ENCODE measurements around the gene ELOVL6. TPM values are rescaled to one million over a fixed set of nuclear protein-coding genes. Genes with fewer than 3 reads are reported as not detected.
"Not testable (repeated sequence)": the region's sequence is repeated elsewhere in the genome, so short reads cannot be mapped to it uniquely, and the experiment has no call there.

Gene ELOVL6
- total and polyA plus RNA-seq, 9 of the 15 experiments (the other 6 are each of a cell fraction or from before 2014, with no cell fraction given): 18.3 to 82.6 (median 46.0) TPM

GRCh38 chr4:110078148-110078547 lies 120.3 kb downstream of the ELOVL6 start:
- WGBS (ENCODE audit: insufficient coverage, low coverage, missing lambda C conversion rate): 83% methylated on average over 2 of the region's 2 CpGs
- H4K20me1 ChIP-seq (replicated peaks; ENCODE audit: control insufficient read depth, insufficient read depth, low read length); FAIRE-seq; H3K9me1 ChIP-seq (ENCODE audit: control insufficient read depth, insufficient read depth, low read length); ATAC-seq; H3K9ac ChIP-seq (ENCODE audit: insufficient read depth in 1 of 2, low read depth in 2 of 2, low read length in 2 of 2); in situ Hi-C loops (cut with MboI); H2AFZ ChIP-seq (ENCODE audit: low read depth, low read length); H3K4me1 ChIP-seq (replicated peaks in 1 of 2; ENCODE audit: control insufficient read depth in 2 of 2, insufficient read depth in 2 of 2, low read length in 2 of 2); DNase-seq (ENCODE audit: extremely low read depth in 1 of 4, low spot score in 3 of 4); H3K27ac ChIP-seq (ENCODE audit: extremely low read depth, low read depth, low read length); H3K9me3 ChIP-seq (replicated peaks; ENCODE audit: control insufficient read depth, insufficient read depth, low read depth, low read length); H3K4me3 ChIP-seq; H3K4me2 ChIP-seq (ENCODE audit: insufficient read depth, low read length); CTCF ChIA-PET (ENCODE audit: low intra/inter-chr PET ratio); BruUV-seq (replicated peaks); intact Hi-C loops (cut with micrococcal nuclease); H3K27me3 ChIP-seq (ENCODE audit: control insufficient read depth in 2 of 2, insufficient read depth in 2 of 2, low read length in 2 of 2); POLR2A ChIA-PET: not testable (repeated sequence)
- peaks cover 22% of the 10 kb centered on the region; the same call in 2 of the 3 replicates for H3K36me3 ChIP-seq (ENCODE audit: control insufficient read depth, insufficient read depth, low read length)
- H3K79me2 ChIP-seq (ENCODE audit: control insufficient read depth, insufficient read depth, low read length): peaks cover 31% of the 10 kb centered on the region
- TF ChIP-seq TRIM24 (IDR thresholded peaks at IDR 0.05) (peak in 1 of 2 experiments; percentile 21; a peak in 1 of 4 replicates), TRIM28 (IDR thresholded peaks at IDR 0.05) (peak; percentile 73; the same call in 1 of the 2 replicates)

DNA sequence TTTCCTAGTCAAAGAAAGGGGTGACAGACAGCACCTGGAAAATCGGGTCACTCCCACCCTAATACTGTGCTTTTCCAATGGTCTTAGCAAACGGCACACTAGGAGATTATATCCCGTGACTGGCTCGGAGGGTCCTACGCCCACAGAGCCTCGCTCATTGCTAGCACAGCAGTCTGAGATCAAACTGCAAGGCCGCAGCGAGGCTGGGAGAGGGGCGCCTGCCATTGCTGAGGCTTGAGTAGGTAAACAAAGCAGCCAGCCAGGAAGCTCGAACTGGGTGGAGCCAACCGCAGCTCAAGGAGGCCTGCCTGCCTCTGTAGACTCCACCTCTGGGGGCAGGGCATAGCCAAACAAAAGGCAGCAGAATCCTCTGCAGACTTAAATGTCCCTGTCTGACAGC lies 121.6 kb downstream of the ELOVL6 start:
- H3K9me3 ChIP-seq (replicated peaks; ENCODE audit: control insufficient read depth, insufficient read depth, low read depth, low read length); CTCF ChIA-PET (ENCODE audit: low intra/inter-chr PET ratio); FAIRE-seq; H3K4me1 ChIP-seq (replicated peaks in 1 of 2; ENCODE audit: control insufficient read depth in 2 of 2, insufficient read depth in 2 of 2, low read length in 2 of 2); intact Hi-C loops (cut with micrococcal nuclease); H4K20me1 ChIP-seq (replicated peaks; ENCODE audit: control insufficient read depth, insufficient read depth, low read length); H3K27me3 ChIP-seq (ENCODE audit: control insufficient read depth in 2 of 2, insufficient read depth in 2 of 2, low read length in 2 of 2); H3K9ac ChIP-seq (ENCODE audit: insufficient read depth in 1 of 2, low read depth in 2 of 2, low read length in 2 of 2); H3K4me3 ChIP-seq; H3K9me1 ChIP-seq (ENCODE audit: control insufficient read depth, insufficient read depth, low read length); in situ Hi-C loops (cut with MboI); BruUV-seq (replicated peaks): not testable (repeated sequence)
- 13% methylated on average over 11 of the region's 11 CpGs for WGBS (ENCODE audit: insufficient coverage, low coverage, missing lambda C conversion rate)
- Histone ChIP-seq H2AFZ (ENCODE audit: low read depth, low read length) (peak overlapping the region; percentile 45; the same call in 1 of the 2 replicates), H3K27ac (ENCODE audit: extremely low read depth, low read depth, low read length) (peak overlapping the region; percentile 67; the same call in 2 of the 3 replicates), H3K79me2 (ENCODE audit: control insufficient read depth, insufficient read depth, low read length) (peaks cover 26% of the 10 kb centered on the region), H3K4me2 (ENCODE audit: insufficient read depth, low read length) (peak overlapping the region; percentile 62), H3K36me3 (ENCODE audit: control insufficient read depth, insufficient read depth, low read length) (peaks cover 24% of the 10 kb centered on the region; the same call in 2 of the 3 replicates)
- DNase-seq (ENCODE audit: extremely low read depth in 1 of 4, low spot score in 3 of 4) (peak in 1 of 4 experiments; percentile 38), ATAC-seq (peak; percentile 51; the same call in 2 of the 3 replicates)
- TF ChIP-seq FOXA3 (CRISPR knock-in tag; conservative IDR thresholded peaks at IDR 0.05 in 1 of 2, IDR thresholded peaks at IDR 0.05 in 1 of 2): peak; percentile 79 to 91
- TF ChIP-seq SMAD4 (CRISPR knock-in tag; conservative IDR thresholded peaks at IDR 0.05): 0 out of 2 replicates have a peak, but pooled peaks have one; percentile 25
- TF ChIP-seq ZFX (CRISPR knock-in tag; IDR thresholded peaks at IDR 0.05): peak; percentile 55; the same call in 1 of the 2 replicates
- peak; percentile 41 for TF ChIP-seq RBFOX2 (IDR thresholded peaks at IDR 0.05; ENCODE audit: low read depth, low read length)
- TF ChIP-seq, protein P1, sequence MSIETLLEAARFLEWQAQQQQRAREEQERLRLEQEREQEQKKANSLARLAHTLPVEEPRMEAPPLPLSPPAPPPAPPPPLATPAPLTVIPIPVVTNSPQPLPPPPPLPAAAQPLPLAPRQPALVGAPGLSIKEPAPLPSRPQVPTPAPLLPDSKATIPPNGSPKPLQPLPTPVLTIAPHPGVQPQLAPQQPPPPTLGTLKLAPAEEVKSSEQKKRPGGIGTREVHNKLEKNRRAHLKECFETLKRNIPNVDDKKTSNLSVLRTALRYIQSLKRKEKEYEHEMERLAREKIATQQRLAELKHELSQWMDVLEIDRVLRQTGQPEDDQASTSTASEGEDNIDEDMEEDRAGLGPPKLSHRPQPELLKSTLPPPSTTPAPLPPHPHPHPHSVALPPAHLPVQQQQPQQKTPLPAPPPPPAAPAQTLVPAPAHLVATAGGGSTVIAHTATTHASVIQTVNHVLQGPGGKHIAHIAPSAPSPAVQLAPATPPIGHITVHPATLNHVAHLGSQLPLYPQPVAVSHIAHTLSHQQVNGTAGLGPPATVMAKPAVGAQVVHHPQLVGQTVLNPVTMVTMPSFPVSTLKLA (conservative IDR thresholded peaks at IDR 0.05): peak in 1 of 2 experiments; percentile 40; a peak in 1 of 4 replicates
- peak; percentile 68 to 87 for TF ChIP-seq FOXK2 (conservative IDR thresholded peaks at IDR 0.05 in 1 of 2, IDR thresholded peaks at IDR 0.05 in 1 of 2; ENCODE audit: low read depth in 2 of 2)
- POLR2A ChIA-PET: interaction anchor here (0.7 kb wide), 1 partner anchor 11 kb away, joined by 3 read pairs; no protein-coding TSS in a partner anchor
